GM19438 (cell line): Measurements from ENCODE around the gene C4B.
"Not testable (repeated sequence)": the region's sequence is repeated elsewhere in the genome, so short reads cannot be mapped to it uniquely, and the experiment has no call there.

Experiments used
- ATAC-seq: cut with Tn5 transposase; IDR thresholded peaks from one replicate; pipeline ENCODE4 v1.9.1; 2021; ENCODE audit warnings: low read depth; ENCODE audit not compliant: unreplicated experiment

C4B gene

DNA sequence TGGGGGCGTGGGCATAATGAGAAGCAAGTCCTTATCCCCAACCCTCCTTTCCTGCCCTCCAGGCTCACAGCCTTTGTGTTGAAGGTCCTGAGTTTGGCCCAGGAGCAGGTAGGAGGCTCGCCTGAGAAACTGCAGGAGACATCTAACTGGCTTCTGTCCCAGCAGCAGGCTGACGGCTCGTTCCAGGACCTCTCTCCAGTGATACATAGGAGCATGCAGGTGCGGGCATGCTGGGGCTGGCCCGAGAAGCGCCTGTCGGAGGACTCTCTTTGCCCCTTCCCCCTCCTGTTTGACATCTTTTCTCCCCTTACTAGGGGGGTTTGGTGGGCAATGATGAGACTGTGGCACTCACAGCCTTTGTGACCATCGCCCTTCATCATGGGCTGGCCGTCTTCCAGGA is 14.0 kb downstream of the C4B start:
- ATAC-seq: not testable (repeated sequence)

DNA sequence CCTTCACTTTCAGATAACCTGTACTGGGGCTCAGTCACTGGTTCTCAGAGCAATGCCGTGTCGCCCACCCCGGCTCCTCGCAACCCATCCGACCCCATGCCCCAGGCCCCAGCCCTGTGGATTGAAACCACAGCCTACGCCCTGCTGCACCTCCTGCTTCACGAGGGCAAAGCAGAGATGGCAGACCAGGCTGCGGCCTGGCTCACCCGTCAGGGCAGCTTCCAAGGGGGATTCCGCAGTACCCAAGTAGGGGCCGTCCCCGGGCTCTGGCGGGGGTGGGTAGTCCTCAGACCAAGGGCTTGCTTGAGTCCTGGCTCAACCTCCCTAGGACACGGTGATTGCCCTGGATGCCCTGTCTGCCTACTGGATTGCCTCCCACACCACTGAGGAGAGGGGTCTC is 15.0 kb downstream of the C4B start:
- ATAC-seq: not testable (repeated sequence)

DNA sequence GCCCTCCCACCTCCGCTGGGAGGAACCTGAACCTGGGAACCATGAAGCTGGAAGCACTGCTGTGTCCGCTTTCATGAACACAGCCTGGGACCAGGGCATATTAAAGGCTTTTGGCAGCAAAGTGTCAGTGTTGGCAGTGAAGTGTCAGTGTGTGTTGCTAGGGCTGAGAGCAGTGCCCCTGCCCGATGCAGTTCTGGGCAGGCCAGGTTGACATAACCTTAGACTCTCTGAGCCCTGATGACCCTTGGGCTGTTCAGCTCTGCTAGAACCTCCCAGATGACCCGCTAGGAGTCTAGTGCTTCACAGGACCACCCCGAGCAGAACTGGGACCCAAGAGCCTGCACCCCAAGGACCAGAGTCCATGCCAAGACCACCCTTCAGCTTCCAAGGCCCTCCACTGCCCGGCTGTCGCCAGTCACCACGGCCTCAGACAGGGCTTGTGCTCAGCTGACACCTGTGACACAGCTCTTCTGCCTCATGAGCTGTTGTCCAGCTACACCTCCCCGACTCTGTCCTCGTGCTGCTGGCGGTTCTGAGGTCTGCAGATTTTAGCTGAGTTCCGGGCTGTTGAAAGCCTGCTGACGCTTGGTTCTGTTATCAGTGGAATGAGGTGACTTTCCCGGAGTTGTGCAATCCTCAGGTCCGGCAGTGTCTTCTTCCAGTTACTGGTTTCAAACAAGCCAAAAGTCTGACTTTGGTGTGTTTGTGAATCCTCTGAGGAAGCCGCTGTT is 20.9 kb downstream of the C4B start:
- ATAC-seq: not testable (repeated sequence)

DNA sequence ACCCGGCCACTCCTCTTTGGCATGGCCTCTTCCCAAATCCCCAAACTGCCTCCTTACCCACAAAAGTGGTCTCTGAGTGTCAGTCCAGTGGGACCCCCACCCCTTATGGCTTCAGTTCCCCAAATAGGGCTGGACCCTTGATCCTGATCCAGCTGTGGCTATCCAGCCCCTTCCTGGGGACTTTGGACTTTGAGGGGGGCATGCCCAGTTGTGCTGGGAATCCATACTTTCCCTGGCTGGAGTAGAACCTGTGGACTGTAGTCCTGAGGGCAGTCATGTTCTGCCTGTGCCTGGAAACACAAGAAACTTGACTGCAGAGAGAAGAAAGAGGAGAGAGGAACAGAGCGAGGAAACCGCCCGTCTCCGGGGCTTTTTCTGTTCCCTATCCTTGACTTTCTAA is 22.5 kb downstream of the C4B start:
- not testable (repeated sequence) for ATAC-seq

DNA sequence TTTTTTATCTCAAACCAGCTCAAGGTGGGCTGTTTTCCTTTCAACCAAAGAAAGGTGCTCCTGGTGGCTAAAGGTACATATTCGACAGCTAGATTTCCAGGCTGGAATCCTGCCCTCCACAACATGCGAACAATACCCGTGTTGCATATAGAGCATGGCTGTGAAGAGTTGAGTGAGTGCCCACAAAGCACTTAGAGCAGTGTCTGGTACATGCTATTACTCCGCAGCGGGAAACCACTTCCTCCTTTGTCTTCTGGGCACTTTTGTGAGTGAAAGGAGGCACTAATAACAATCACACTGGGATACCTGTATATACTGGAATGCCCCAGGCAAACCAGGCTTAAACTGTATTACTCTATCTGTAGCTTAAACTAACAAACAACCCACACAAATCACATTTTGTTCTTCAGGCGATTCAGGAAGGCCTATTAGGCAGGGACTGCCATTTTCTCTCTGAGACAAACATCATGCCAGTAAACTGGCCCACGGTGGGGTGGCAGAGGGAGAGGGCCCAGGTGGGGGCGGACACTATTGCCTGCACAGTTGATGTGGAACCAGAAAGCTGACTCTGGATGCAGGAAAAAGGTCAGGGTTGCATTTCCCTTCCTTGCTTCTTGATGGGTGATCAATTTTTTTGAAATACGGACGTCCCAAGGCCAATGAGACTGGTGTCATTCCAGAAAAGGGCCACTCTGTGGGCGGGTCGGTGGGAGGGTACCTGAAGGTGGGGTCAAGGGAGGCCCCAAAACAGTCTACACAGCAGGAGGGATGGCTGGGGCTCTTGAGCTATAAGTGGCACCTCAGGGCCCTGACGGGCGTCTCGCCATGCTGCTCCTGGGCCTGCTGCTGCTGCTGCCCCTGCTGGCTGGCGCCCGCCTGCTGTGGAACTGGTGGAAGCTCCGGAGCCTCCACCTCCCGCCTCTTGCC is 23.3 kb downstream of the C4B start, which contains the start of gene CYP21A2:
Gene CYP21A2, plus strand, starts transcription at position 818 of the 927 bp plus-strand sequence. Its CDS starts 8 bp downstream, at position 826.
- ATAC-seq: not testable (repeated sequence)

DNA sequence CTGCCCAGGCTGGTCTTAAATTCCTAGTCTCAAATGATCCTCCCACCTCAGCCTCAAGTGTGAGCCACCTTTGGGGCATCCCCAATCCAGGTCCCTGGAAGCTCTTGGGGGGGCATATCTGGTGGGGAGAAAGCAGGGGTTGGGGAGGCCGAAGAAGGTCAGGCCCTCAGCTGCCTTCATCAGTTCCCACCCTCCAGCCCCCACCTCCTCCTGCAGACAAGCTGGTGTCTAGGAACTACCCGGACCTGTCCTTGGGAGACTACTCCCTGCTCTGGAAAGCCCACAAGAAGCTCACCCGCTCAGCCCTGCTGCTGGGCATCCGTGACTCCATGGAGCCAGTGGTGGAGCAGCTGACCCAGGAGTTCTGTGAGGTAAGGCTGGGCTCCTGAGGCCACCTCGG is 24.3 kb downstream of the C4B start:
- not testable (repeated sequence) for ATAC-seq

DNA sequence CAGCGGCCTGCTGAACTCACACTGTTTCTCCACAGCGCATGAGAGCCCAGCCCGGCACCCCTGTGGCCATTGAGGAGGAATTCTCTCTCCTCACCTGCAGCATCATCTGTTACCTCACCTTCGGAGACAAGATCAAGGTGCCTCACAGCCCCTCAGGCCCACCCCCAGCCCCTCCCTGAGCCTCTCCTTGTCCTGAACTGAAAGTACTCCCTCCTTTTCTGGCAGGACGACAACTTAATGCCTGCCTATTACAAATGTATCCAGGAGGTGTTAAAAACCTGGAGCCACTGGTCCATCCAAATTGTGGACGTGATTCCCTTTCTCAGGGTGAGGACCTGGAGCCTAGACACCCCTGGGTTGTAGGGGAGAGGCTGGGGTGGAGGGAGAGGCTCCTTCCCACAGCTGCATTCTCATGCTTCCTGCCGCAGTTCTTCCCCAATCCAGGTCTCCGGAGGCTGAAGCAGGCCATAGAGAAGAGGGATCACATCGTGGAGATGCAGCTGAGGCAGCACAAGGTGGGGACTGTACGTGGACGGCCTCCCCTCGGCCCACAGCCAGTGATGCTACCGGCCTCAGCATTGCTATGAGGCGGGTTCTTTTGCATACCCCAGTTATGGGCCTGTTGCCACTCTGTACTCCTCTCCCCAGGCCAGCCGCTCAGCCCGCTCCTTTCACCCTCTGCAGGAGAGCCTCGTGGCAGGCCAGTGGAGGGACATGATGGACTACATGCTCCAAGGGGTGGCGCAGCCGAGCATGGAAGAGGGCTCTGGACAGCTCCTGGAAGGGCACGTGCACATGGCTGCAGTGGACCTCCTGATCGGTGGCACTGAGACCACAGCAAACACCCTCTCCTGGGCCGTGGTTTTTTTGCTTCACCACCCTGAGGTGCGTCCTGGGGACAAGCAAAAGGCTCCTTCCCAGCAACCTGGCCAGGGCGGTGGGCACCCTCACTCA is 25.0 kb downstream of the C4B start:
- ATAC-seq: not testable (repeated sequence)

DNA sequence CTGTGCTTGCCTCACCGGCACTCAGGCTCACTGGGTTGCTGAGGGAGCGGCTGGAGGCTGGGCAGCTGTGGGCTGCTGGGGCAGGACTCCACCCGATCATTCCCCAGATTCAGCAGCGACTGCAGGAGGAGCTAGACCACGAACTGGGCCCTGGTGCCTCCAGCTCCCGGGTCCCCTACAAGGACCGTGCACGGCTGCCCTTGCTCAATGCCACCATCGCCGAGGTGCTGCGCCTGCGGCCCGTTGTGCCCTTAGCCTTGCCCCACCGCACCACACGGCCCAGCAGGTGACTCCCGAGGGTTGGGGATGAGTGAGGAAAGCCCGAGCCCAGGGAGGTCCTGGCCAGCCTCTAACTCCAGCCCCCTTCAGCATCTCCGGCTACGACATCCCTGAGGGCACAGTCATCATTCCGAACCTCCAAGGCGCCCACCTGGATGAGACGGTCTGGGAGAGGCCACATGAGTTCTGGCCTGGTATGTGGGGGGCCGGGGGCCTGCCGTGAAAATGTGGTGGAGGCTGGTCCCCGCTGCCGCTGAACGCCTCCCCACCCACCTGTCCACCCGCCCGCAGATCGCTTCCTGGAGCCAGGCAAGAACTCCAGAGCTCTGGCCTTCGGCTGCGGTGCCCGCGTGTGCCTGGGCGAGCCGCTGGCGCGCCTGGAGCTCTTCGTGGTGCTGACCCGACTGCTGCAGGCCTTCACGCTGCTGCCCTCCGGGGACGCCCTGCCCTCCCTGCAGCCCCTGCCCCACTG is 25.9 kb downstream of the C4B start:
- ATAC-seq: not testable (repeated sequence)

DNA sequence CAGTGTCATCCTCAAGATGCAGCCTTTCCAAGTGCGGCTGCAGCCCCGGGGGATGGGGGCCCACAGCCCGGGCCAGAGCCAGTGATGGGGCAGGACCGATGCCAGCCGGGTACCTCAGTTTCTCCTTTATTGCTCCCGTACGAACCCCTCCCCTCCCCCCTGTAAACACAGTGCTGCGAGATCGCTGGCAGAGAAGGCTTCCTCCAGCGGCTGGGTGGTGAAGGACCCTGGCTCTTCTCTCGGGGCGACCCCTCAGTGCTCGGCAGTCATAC is 26.4 kb downstream of the C4B start:
- ATAC-seq: not testable (repeated sequence)

DNA sequence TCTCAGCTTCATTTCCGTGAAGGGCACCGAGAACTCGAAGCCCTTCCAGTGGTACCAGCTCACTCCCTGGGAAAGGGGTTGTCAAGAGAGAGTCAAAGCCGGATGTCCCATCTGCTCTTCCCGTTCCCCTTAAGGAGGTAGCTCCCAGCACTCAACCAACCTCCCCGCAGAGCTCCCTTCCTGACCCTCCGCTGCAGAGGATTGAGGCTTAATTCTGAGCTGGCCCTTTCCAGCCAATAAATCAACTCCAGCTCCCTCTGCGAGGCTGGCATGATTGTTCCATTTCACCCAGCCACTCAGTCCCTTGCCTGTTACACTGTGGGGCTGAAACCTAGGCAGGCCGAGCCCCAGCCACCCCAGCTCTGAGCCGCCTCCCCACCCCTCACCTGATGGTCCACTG is 26.8 kb downstream of the C4B start:
- not testable (repeated sequence) for ATAC-seq

DNA sequence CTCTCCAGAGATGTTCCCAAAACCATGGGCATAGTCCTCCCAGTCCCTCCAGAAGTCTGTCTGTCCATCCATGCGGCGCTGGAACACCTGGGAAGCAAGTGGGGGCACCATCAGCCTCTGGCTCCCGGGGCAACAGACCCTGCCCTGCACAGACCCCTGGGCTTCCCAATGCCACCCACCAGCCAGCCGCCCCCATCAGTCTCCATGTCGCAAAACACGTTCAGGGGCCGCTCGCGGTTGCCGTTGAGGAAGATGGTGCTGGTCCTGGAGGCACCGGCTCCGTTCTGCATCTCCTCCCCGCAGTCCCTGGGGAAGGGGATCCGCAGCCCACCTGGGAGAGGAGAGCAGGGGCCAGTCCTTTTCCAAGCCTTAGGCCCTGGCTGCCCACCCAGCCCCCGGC is 27.7 kb downstream of the C4B start:
- not testable (repeated sequence) for ATAC-seq

DNA sequence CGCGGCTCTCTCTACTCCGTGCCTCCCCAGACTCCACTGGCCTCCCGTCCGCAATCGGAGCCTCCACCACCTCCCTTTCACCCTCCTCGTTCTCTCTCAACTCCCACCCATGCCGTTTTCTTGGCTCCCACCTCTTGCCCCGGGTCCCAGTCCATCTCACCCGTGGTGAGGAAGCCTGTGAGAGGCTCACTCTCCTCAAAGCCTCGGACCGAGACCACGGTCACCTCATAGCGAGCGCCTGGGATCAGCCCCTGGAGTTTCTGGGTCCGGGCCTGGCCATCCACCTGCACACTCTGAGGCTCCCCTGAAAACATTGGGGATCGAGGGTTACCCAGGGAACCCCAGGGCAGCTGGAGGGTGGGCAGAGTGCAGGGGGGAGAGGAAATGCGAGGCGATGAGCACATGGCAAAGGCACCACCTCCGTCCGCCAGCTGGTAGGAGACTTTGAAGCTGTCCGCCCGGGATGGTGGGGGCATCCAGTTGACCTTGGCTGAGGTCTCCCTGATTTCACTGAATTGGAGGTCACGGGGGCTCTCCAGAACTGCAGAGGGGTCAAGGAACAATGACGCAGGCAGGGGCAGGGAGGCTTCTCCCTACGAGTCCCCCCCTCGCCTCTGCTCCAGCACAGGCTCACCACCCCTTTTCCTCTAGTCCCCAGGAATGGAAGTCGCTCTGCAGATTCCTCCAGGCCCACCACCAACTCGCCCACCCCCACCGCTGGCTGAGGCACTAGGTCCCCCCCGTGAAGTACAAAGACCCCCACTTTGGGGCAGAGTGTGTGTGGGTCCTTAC is 29.2 kb downstream of the C4B start:
- not testable (repeated sequence) for ATAC-seq

DNA sequence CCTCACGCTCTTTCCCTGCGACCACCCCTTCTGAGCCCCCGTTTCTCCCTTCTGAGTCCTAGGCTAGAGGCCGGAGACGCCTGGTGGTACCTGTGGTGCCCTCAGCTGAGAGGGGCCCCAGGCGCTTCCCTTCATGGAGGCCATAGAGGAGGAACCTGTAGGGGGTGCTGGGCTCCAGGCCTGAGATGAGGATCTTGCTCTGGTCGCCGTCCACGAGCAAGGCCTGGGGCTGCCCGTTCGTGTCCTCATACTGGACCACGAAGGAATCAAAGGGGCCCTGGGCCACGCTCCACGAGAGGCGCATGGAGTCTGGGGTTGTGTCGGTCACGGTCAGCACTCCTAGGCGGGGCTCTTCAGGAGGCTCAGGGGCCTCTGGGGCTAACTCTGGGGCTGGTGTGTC is 30.3 kb downstream of the C4B start:
- not testable (repeated sequence) for ATAC-seq

DNA sequence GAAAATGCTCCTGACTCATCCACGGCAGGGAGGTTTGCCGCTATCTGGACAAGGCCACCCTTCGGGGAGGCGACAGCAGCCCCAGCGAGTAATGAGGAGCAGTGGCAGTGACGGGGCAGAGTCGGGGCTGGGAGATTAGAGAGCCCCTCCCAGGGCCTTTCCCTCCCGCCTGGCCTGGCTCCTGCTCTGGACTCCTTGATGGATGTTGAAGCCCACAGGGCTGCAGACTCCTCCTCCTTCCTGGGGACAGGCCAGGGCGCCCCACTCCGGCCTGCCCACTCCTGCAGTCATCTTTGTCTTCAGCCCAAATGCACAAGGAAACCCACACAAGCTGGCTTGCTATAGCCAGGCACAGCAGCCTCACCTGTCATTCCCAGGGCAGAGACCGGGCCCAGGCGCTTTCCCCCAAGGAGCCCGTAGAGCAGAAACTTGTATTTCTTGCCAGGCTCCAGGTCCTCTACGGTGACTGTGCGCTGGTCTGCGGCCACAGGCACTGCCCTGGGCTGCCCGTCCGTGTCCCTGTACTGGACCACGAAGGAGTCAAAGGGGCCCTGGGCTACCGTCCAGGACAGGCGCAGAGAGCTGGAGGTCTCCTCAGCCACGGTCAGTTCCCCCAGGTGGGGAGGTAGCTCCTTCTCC is 31.3 kb downstream of the C4B start:
- no peak for ATAC-seq

DNA sequence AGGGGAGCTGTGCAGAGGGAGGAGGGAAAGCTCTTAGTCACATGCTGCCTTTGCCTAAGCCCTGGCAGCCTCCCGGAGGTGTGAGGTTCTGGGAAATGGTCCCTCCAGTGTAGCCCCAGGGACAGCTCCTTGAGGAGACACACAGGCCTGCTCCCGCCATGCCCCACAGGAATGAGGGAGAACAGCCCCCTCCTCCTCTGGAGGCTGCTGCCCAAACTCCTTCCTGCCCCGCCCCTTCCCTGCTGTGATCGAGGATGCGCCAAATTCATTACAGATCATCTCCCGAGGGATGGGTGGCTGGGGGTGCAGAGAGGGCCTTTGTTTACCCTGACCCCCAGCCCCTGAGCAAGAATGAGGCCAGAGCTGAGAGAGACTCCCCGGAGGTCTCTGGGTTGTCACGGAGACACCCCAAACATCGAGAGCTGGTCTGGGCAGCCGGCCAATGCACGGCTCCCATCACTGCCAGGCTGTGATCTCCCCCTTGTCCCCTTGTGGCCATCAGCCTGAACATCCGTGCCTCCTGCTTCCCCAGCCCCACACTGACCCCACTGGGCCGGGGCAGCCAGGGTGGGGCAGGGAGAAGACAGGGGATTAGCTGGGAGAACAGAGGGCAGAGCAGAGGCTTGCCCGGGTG is 32.0 kb downstream of the C4B start:
- no peak for ATAC-seq

DNA sequence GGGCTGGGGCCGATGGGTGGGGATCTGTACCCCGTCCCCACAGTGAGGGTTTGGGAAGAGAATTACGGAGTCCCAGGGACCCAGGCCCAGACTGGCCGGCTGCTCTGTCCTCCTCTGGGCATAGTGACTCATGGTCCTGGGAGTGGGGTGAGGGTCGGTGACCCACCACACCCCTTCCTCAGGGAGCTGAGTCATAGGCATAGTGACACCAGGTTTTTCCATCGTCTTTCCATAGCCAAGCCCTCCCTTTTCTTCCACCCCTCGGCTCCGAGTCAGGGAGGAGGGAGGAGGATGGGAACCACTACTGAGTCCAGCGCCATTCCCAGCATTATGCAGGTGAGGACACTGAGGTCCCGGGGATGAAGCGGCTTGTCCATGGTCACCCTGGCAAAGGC is 32.5 kb downstream of the C4B start:
- no peak for ATAC-seq

DNA sequence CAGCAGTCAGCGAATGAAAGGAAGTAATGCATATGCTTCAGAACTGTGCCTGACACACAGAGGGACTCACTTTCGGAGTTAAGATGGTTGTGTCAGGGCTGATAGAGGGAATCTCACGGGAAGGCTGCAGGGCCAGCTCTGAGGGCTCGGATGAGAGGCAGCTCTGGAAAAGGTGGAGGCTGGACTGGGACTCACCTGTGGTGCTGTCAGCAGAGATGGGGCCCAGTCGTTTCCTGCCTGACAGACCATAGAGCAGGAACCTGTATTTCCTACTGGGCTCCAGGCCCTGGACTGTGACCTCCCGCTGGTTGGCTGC is 32.9 kb downstream of the C4B start:
- ATAC-seq: no peak
